ENCODE data around the gene CNTN4. TPM values are rescaled to one million over a fixed set of nuclear protein-coding genes. Genes with fewer than 3 reads are reported as not detected.

Gene CNTN4
- total and polyA plus RNA-seq, 2 experiments from 2014 or later = 0.91 to 4.0 TPM

- TF ChIP-seq, protein P1, sequence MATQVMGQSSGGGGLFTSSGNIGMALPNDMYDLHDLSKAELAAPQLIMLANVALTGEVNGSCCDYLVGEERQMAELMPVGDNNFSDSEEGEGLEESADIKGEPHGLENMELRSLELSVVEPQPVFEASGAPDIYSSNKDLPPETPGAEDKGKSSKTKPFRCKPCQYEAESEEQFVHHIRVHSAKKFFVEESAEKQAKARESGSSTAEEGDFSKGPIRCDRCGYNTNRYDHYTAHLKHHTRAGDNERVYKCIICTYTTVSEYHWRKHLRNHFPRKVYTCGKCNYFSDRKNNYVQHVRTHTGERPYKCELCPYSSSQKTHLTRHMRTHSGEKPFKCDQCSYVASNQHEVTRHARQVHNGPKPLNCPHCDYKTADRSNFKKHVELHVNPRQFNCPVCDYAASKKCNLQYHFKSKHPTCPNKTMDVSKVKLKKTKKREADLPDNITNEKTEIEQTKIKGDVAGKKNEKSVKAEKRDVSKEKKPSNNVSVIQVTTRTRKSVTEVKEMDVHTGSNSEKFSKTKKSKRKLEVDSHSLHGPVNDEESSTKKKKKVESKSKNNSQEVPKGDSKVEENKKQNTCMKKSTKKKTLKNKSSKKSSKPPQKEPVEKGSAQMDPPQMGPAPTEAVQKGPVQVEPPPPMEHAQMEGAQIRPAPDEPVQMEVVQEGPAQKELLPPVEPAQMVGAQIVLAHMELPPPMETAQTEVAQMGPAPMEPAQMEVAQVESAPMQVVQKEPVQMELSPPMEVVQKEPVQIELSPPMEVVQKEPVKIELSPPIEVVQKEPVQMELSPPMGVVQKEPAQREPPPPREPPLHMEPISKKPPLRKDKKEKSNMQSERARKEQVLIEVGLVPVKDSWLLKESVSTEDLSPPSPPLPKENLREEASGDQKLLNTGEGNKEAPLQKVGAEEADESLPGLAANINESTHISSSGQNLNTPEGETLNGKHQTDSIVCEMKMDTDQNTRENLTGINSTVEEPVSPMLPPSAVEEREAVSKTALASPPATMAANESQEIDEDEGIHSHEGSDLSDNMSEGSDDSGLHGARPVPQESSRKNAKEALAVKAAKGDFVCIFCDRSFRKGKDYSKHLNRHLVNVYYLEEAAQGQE (IDR thresholded peaks at IDR 0.05; ENCODE audit: unreplicated experiment) = no peak
- TF ChIP-seq JUNB (IDR thresholded peaks at IDR 0.05; ENCODE audit: unreplicated experiment) = no peak
These were observed 914.8 kb downstream of the CNTN4 start (continued) for GRCh38 chr3:3013317-3014052.

- H3K4me1 Mint-ChIP-seq = no peaks in the 10 kb centered on the region
- no peaks in the 10 kb centered on the region for H3F3A ChIP-seq (replicated peaks; ENCODE audit: low read depth)
- H3K27me3 Mint-ChIP-seq (ENCODE audit: insufficient read depth, low read depth, poor library complexity) = no peaks in the 10 kb centered on the region
- peaks cover 39% of the 10 kb centered on the region for H3K4me1 ChIP-seq (ENCODE audit: insufficient read depth)
- H3K9me3 Mint-ChIP-seq = peaks cover 95% of the 10 kb centered on the region
- no peaks in the 10 kb centered on the region for H4K20me1 ChIP-seq (replicated peaks; ENCODE audit: insufficient read depth)
- H3K36me3 ChIP-seq (ENCODE audit: insufficient read depth) = no peaks in the 10 kb centered on the region
- H3K27ac ChIP-seq (ENCODE audit: low read depth) = no peak overlapping the region
- no peak overlapping the region for H3K4me3 Mint-ChIP-seq
- H3K36me3 Mint-ChIP-seq (ENCODE audit: low read depth) = peaks cover 26% of the 10 kb centered on the region
- H3K4me2 ChIP-seq = peak overlapping the region; percentile 62
- no peaks in the 10 kb centered on the region for H3K9me2 ChIP-seq (ENCODE audit: insufficient read depth)
- no peak overlapping the region for H2AFZ ChIP-seq
- no peak overlapping the region for H3K4me3 ChIP-seq
- TF ChIP-seq CREB1 (CRISPR knock-in tag; IDR thresholded peaks at IDR 0.05; ENCODE audit: low read depth) = no peak
- TF ChIP-seq, protein P2, sequence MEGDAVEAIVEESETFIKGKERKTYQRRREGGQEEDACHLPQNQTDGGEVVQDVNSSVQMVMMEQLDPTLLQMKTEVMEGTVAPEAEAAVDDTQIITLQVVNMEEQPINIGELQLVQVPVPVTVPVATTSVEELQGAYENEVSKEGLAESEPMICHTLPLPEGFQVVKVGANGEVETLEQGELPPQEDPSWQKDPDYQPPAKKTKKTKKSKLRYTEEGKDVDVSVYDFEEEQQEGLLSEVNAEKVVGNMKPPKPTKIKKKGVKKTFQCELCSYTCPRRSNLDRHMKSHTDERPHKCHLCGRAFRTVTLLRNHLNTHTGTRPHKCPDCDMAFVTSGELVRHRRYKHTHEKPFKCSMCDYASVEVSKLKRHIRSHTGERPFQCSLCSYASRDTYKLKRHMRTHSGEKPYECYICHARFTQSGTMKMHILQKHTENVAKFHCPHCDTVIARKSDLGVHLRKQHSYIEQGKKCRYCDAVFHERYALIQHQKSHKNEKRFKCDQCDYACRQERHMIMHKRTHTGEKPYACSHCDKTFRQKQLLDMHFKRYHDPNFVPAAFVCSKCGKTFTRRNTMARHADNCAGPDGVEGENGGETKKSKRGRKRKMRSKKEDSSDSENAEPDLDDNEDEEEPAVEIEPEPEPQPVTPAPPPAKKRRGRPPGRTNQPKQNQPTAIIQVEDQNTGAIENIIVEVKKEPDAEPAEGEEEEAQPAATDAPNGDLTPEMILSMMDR (conservative IDR thresholded peaks at IDR 0.05; ENCODE audit: low read depth in 2 of 2) = peak; percentile 60 to 82
- no peaks in the 10 kb centered on the region for H3K79me2 ChIP-seq (replicated peaks; ENCODE audit: insufficient read depth)
- ATAC-seq = no peak
- H3K27ac Mint-ChIP-seq = no peak overlapping the region
- peak; percentile 61 for DNase-seq (ENCODE audit: low spot score)
- H3K27me3 ChIP-seq (ENCODE audit: insufficient read depth) = no peaks in the 10 kb centered on the region
These were observed 916.8 kb downstream of the CNTN4 start for GRCh38 chr3:3015185-3016089.

GRCh38 chr3:3016226-3016625, 917.6 kb downstream of the CNTN4 start:
- Mint-ChIP-seq H3K36me3 (ENCODE audit: low read depth) (peaks cover 26% of the 10 kb centered on the region), H3K9me3 (peaks cover 95% of the 10 kb centered on the region), H3K27ac (no peak overlapping the region), H3K4me1 (no peaks in the 10 kb centered on the region), H3K4me3 (no peak overlapping the region), H3K27me3 (ENCODE audit: insufficient read depth, low read depth, poor library complexity) (no peaks in the 10 kb centered on the region)
- Histone ChIP-seq H3K9me2 (ENCODE audit: insufficient read depth) (no peaks in the 10 kb centered on the region), H3K27me3 (ENCODE audit: insufficient read depth) (no peaks in the 10 kb centered on the region), H2AFZ (no peak overlapping the region), H3K4me2 (peak overlapping the region; percentile 25), H3K36me3 (ENCODE audit: insufficient read depth) (no peaks in the 10 kb centered on the region), H3K4me3 (no peak overlapping the region), H3F3A (replicated peaks; ENCODE audit: low read depth) (no peaks in the 10 kb centered on the region), H3K79me2 (replicated peaks; ENCODE audit: insufficient read depth) (no peaks in the 10 kb centered on the region), H4K20me1 (replicated peaks; ENCODE audit: insufficient read depth) (no peaks in the 10 kb centered on the region), H3K27ac (ENCODE audit: low read depth) (no peak overlapping the region), H3K4me1 (ENCODE audit: insufficient read depth) (peaks cover 45% of the 10 kb centered on the region)
- DNase-seq (ENCODE audit: low spot score) = no peak
- ATAC-seq = no peak
- TF ChIP-seq EZH2 (IDR thresholded peaks at IDR 0.05; ENCODE audit: low read depth, unreplicated experiment) (no peak), ZNF114 (CRISPR knock-in tag; IDR thresholded peaks at IDR 0.05) (no peak), CREB1 (CRISPR knock-in tag; IDR thresholded peaks at IDR 0.05; ENCODE audit: low read depth) (no peak)

Measured in GM23338 (cell line).